A673 (cell line): ENCODE results near the gene LYPLAL1. TPM values are rescaled to one million over a fixed set of nuclear protein-coding genes. Genes with fewer than 3 reads are reported as not detected.

Experiments used
- BruUV-seq: library from RNA; stranded (reverse); fragments of 400-500 nt; replicated peaks from 2 replicates; lab custom pipeline; 2021; lab: Mats Ljungman, UMichigan
- CTCF ChIA-PET: fragments of 300-600 bp; sonication (Branson Sonifier 250); formaldehyde crosslinking; loops from one replicate; lab custom pipeline; 2022; ENCODE audit warnings: antibody characterized with exemption; lab: Charles Lee
- POLR2A ChIA-PET: fragments of 300-600 bp; sonication (Branson Sonifier 250); formaldehyde crosslinking; loops from one replicate; lab custom pipeline; 2022; ENCODE audit warnings: antibody characterized with exemption; ENCODE audit not compliant: low non-redundant PET; lab: Charles Lee
- DNase-seq: peaks from one replicate; pipeline ENCODE4 v3.0.0-alpha.2; 2015; ENCODE audit warnings: low spot score
- H3K27ac ChIP-seq: fragments of 200-600 bp; sonication (generic); 2 replicates; pipeline ENCODE4 v1.5.1; 2016; ENCODE audit warnings: mixed run types, low read depth, mild to moderate bottlenecking, mixed read lengths, antibody characterized with exemption, low read length; ENCODE audit not compliant: poor library complexity, severe bottlenecking
- H3K27me3 ChIP-seq: fragments of 200-600 bp; sonication (generic); replicated peaks from 2 replicates; pipeline ENCODE4 v1.6.1; 2017; ENCODE audit warnings: mixed run types, low read depth, mild to moderate bottlenecking, mixed read lengths, antibody characterized with exemption, low read length; ENCODE audit not compliant: insufficient read depth, poor library complexity
- H3K36me3 ChIP-seq: fragments of 200-600 bp; sonication (generic); 2 replicates; pipeline ENCODE4 v1.6.1; 2016; ENCODE audit warnings: mixed run types, mild to moderate bottlenecking, mixed read lengths, antibody characterized with exemption, low read length; ENCODE audit not compliant: insufficient read depth, poor library complexity, severe bottlenecking
- H3K4me1 ChIP-seq: fragments of 200-600 bp; sonication (generic); 2 replicates; pipeline ENCODE4 v1.6.1; 2017; ENCODE audit warnings: mixed run types, mild to moderate bottlenecking, mixed read lengths, antibody characterized with exemption, low read length; ENCODE audit not compliant: insufficient read depth, poor library complexity, severe bottlenecking
- H3K4me3 ChIP-seq: fragments of 200-600 bp; sonication (generic); 2 replicates; pipeline ENCODE4 v1.5.1; 2016; ENCODE audit warnings: low read depth, mixed run types, mild to moderate bottlenecking, mixed read lengths, low read length; ENCODE audit not compliant: poor library complexity, severe bottlenecking
- H3K9me3 ChIP-seq: fragments of 200-600 bp; sonication (generic); 2 replicates; pipeline ENCODE4 v1.6.1; 2016; ENCODE audit warnings: mixed run types, low read depth, mild to moderate bottlenecking, mixed read lengths, antibody characterized with exemption, low read length; ENCODE audit not compliant: poor library complexity, severe bottlenecking
- CTCF ChIP-seq: fragments of 300-800, 200-600 bp; sonication (generic); conservative IDR thresholded peaks from 2 replicates; pipeline ENCODE4 v1.5.1; 2017; ENCODE audit warnings: low read depth, mild to moderate bottlenecking, antibody characterized with exemption, low read length, moderate library complexity, mixed read lengths
- EZH2 ChIP-seq: fragments of 200-600 bp; sonication (generic); IDR thresholded peaks from 2 replicates; pipeline ENCODE4 v1.6.1; 2017; ENCODE audit warnings: borderline replicate concordance, low read depth, mild to moderate bottlenecking, mixed read lengths, antibody characterized with exemption, low read length; ENCODE audit not compliant: poor library complexity, severe bottlenecking
- intact Hi-C: fragments of 100-400 bp; cut with micrococcal nuclease; formaldehyde crosslinking; loops from one replicate; pipeline ENCODE4 v1.10.0; 2022; ENCODE audit not compliant: unreplicated experiment
- total RNA-seq: library from RNA; stranded (reverse); gene quantifications from 2 replicates; pipeline ENCODE4 v1.2.3, GENCODE V29; 2021

LYPLAL1 gene
- total RNA-seq, 1 experiment from 2014 or later = 15.3 TPM

GRCh38 chr1:219155135-219155534, 18.5 kb upstream of the LYPLAL1 start:
- no peaks in the 10 kb centered on the region for H3K4me1 ChIP-seq
- no TSS peak for BruUV-seq

GRCh38 chr1:219159946-219160645, 13.6 kb upstream of the LYPLAL1 start:
- ChIA-PET POLR2A (no interaction called here), CTCF (no interaction called here)
- no peak for DNase-seq
- peaks cover 22% of the 10 kb centered on the region for H3K27me3 ChIP-seq
- H3K27ac ChIP-seq = no peak overlapping the region
- H3K4me3 ChIP-seq = no peak overlapping the region
- intact Hi-C loops = no loop called here
- no TSS peak for BruUV-seq
- no peaks in the 10 kb centered on the region for H3K36me3 ChIP-seq
- H3K9me3 ChIP-seq = no peaks in the 10 kb centered on the region
- H3K4me1 ChIP-seq = no peaks in the 10 kb centered on the region
- no peak for TF ChIP-seq EZH2
- no peak for TF ChIP-seq CTCF

More at GRCh38 chr1:219155135-219155534, 18.5 kb upstream of the LYPLAL1 start:
- DNase-seq = no peak
- no peaks in the 10 kb centered on the region for H3K36me3 ChIP-seq
- intact Hi-C loops = no loop called here
- H3K27me3 ChIP-seq = peaks cover 30% of the 10 kb centered on the region
- ChIA-PET CTCF (no interaction called here), POLR2A (no interaction called here)
- no peaks in the 10 kb centered on the region for H3K9me3 ChIP-seq
- TF ChIP-seq EZH2 (no peak), CTCF (no peak)
- H3K4me3 ChIP-seq = no peak overlapping the region
- H3K27ac ChIP-seq = no peak overlapping the region

- Histone ChIP-seq H3K9me3 (no peaks in the 10 kb centered on the region), H3K27me3 (peaks cover 22% of the 10 kb centered on the region), H3K4me3 (no peak overlapping the region), H3K27ac (no peak overlapping the region), H3K36me3 (no peaks in the 10 kb centered on the region), H3K4me1 (no peaks in the 10 kb centered on the region)
- intact Hi-C loops = no loop called here
- POLR2A ChIA-PET = no interaction called here
- BruUV-seq = no TSS peak
- no peak for DNase-seq
- no peak for TF ChIP-seq CTCF
- no peak for TF ChIP-seq EZH2
- CTCF ChIA-PET = no interaction called here
Observed at GRCh38 chr1:219160967-219161366, 12.7 kb upstream of the LYPLAL1 start.
